Measurements from ENCODE around the gene DNAJB11.

Gene DNAJB11

DNA sequence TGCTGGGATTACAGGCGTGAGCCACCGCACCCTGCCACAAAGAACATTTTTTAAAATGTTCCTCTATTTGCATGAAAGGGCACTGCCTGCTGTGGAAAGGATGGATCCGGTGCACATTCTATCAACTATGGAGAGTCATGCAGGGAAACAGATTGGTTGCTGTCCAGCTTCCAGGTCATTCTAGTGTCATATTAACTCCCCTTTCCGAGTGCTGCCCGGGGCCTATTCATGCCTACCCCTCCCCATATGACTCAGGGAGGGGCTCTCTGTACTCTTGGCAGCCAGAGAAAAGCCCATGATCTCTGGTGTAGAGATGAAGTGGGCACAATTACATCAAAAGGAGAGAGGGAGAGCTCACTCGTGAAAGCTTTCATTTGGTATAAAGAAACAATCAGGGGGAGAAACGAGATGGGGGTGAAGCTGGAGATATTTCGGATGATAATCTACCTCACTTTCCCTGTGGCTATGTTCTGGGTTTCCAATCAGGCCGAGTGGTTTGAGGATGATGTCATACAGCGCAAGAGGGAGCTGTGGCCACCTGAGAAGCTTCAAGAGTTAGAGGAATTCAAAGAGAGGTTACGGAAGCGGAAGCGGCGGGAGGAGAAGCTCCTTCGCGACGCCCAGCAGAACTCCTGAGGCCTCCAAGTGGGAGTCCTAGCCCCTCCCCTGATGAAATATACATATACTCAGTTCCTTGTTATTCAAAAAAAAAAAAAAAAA is 26.2 kb downstream of the DNAJB11 start:
- DNase-seq (ENCODE audit: low spot score), result no peak

DNA sequence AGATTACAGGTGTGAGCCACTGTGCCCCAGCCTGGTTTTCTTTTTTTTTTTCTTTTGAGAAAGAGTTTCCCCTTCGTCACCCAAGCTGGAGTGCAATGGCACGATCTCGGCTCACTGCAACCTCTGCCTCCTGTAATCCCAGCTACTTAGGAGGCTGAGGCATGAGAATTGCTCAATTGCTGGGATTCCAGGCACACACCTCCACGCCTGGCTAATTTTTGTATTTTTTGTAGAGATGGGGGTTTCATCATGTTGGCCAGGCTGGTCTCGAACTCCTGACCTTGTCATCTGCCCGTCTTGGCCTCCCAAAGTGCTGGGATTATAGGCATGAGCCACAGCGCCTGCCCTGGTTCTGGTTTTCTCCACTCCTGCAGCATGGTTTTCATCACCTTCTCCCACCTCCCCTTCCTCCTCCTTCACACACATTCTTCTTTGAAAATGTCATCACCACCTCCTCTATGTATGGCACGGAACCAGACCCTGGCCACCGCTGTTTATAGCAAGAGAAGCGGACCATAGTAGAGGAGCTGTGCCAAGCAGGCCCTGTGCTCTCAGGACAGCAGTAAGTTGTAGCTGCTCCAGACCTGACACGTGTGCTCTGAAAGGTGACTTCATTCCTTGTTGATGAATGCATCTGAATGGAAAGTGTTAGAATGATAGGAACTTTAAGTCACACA is 27.7 kb downstream of the DNAJB11 start:
- peak; percentile 44 for DNase-seq (ENCODE audit: low spot score)

GRCh38 chr3:186598794-186599141 is 28.2 kb downstream of the DNAJB11 start:
- no peak for DNase-seq (ENCODE audit: low spot score)

DNA sequence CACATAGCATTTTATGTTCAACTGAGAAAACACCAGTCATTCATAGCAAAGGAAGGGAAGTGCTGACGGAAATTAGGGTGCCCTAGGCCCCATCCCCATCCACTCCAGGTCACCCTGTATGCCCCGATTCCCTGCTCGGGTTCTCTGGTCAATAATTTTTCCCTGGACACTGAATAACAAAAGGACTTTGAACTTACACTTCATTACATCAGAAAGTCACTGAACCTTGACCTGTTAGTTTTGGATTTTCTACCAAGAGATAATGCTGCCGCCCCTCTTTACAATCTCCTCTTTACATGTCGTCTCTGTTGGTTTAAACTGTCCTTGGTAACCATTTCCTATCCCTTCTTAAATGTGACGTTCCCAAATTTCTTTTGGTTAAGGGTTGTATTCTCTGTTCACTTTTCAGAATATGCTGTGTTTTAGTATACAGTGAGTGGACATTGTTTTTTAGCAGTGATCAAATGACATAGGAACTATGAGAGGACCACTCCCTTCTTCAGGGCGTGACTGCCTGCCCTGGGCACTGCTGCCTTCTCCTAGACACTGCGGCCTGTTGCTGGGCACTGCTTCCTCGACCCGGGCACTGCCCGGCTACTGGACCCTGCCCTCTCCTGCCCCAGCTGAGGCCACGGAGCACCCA is 28.7 kb downstream of the DNAJB11 start:
- no peak for DNase-seq (ENCODE audit: low spot score)

- DNase-seq (ENCODE audit: low spot score), result no peak
Measured at GRCh38 chr3:186599785-186600166, 29.3 kb downstream of the DNAJB11 start.

GRCh38 chr3:186600896-186601295 is 30.4 kb downstream of the DNAJB11 start:
- DNase-seq (ENCODE audit: low spot score), result no peak

GRCh38 chr3:186603159-186603558 is 32.6 kb downstream of the DNAJB11 start:
- no peak for DNase-seq (ENCODE audit: low spot score)

- DNase-seq (ENCODE audit: low spot score), result no peak
Measured at GRCh38 chr3:186605078-186605477, 34.6 kb downstream of the DNAJB11 start.

- DNase-seq (ENCODE audit: low spot score), result no peak
Measured at GRCh38 chr3:186605561-186606545, 35.3 kb downstream of the DNAJB11 start.

- DNase-seq (ENCODE audit: low spot score), result no peak
Measured at GRCh38 chr3:186608624-186609215, 38.2 kb downstream of the DNAJB11 start.

- peak; percentile 35 for DNase-seq (ENCODE audit: low spot score)
Measured at GRCh38 chr3:186609247-186609868, 38.8 kb downstream of the DNAJB11 start.

DNA sequence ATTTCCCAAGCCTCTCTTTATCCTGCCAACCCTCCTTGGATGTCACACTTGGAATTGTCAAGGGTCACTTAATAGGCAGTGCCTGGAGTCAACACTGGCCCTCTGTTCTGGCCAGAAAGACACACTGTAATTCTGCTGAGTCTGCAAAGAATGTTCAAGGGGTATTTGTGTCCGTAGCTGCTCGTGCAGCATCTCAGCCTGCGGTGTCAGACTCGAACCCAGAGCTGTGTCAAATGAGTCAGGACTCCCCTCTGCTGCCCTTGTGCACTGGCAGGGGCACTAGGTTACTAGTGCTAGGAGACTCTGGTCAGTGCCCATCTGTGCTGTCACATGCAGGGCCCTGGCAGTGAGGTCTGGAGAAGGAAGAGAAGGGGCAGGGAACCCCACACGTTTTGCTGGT is 41.5 kb downstream of the DNAJB11 start:
- no peak for DNase-seq (ENCODE audit: low spot score)

DNA sequence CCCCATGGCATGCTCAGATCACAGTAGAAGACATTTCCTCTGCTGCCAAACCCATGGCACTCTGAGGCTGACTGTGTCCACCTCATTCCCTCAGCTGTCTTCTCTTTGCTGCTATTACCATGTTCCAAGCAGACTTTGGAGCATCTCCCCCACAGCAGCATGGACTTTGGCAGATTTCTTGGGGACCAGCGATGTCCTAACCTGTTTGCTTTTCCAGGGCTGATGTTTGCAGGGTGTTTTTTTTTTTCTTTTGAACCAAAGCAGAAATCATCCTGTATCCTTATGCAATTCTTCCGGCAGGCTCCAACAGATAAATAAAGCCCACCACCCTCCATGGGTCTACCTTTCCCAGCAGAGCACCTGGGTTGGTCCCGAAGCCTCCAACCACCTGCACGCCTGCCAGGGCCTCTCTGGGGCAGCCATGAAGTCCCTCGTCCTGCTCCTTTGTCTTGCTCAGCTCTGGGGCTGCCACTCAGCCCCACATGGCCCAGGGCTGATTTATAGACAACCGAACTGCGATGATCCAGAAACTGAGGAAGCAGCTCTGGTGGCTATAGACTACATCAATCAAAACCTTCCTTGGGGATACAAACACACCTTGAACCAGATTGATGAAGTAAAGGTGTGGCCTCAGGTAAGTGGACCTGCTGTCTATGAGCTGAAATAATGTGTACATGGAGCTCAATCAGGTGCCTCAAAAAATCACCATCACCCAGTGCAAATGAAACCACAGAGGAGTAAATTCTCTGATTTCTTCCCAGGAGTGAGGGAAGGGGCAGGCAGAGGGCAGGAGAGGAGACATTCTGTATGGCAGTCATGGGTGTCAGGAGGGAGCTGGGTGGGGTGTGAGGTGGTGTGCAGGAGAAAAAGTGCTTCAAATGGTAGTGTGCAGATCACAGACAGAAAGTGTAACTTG is 42.5 kb downstream of the DNAJB11 start, which contains the start of gene AHSG:
TSS of gene AHSG (plus strand) at position 340 of the 916 bp plus-strand sequence. CDS start at position 422, 82 bp downstream.
- DNase-seq (ENCODE audit: low spot score), result no peak

- no peak for DNase-seq (ENCODE audit: low spot score)
Measured at GRCh38 chr3:186613637-186614265, 43.2 kb downstream of the DNAJB11 start.

- DNase-seq (ENCODE audit: low spot score), result no peak
Measured at GRCh38 chr3:186614266-186614596, 43.7 kb downstream of the DNAJB11 start.

DNA sequence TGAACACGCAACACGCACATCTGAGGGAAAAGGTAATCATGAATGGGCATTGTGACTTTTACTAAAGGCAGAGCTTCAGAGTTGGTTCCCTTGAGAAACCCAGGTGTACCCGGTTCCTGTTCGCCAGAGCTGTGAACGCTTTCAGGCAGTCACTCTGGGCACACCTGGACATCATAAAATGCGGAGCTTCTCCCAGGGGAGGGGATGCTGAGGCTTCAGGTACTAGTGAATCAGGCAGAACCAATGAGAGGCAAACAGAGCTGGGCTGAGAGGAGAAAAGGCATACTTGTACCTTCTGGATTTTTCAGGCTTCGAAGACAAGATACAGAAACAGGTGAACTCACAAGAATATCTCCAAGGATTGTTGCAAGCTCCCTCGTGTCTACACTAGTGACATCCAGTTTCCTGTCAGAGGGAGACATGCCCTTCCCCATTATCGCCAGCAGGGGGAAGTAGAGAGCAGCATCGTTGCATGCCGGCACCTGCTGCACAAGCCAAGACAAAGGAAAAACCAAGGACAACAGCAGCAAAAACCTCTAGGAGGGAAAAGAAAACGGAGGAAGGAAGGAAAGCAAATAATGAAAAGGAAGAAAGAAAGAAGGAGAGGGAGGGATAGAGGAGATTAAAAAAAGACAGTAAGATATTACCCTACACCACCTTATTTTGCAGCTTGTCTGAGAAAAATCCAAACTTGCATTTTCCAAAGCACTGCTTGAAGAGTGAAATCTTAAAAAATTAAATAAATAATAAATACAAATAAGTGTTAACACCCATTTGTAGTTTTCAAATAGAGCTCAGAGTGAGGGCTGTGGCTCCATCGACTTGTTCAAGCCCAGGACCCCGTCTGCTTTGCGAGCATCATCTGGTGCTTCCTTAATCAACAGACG is 44.3 kb downstream of the DNAJB11 start:
- peak; percentile 81 for DNase-seq (ENCODE audit: low spot score)

GRCh38 chr3:186616299-186616617 is 45.7 kb downstream of the DNAJB11 start:
- no peak for DNase-seq (ENCODE audit: low spot score)

DNA sequence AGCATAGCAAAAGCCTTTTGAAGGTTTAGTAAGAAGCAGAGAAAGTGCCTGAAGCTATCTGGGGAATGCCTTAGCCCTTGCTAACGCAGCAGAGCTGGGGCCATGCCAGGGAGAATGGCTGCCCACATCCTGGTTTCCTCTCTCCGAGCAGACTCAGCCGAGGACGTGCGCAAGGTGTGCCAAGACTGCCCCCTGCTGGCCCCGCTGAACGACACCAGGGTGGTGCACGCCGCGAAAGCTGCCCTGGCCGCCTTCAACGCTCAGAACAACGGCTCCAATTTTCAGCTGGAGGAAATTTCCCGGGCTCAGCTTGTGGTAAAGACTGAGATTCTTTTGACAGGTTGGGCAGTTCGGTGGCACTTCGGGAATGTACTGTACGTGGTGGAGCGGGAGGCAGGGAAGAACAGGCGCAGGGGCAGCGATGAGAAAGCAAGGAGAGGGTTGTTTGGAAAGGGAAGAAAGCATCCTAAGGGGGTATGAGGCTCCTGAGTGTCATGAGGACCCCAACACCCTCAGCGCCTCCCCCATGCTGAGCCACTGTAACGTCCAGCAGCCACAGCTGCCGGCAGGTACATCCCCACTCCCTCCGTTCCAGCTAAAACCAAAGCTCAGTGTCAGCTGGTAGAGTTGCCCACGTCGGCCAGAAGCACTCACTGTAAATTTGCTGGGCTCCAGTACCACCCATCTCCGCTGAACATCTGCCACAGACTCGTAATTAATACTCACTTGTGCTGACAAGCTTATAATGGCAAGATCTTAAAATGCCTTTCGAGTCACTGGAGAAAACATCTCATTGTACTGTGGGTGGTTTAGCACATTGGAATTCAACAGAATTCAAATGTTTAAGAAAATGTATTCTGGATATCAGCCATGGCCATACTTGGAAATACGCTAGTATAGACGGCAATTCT is 46.8 kb downstream of the DNAJB11 start:
- DNase-seq (ENCODE audit: low spot score), result peak; percentile 95

Data from AG08396 (cell line).